Measurements from ENCODE around the gene SH3PXD2A.

- TF ChIP-seq POLR2A (IDR thresholded peaks at IDR 0.05): no peak
- TF ChIP-seq, protein P1, sequence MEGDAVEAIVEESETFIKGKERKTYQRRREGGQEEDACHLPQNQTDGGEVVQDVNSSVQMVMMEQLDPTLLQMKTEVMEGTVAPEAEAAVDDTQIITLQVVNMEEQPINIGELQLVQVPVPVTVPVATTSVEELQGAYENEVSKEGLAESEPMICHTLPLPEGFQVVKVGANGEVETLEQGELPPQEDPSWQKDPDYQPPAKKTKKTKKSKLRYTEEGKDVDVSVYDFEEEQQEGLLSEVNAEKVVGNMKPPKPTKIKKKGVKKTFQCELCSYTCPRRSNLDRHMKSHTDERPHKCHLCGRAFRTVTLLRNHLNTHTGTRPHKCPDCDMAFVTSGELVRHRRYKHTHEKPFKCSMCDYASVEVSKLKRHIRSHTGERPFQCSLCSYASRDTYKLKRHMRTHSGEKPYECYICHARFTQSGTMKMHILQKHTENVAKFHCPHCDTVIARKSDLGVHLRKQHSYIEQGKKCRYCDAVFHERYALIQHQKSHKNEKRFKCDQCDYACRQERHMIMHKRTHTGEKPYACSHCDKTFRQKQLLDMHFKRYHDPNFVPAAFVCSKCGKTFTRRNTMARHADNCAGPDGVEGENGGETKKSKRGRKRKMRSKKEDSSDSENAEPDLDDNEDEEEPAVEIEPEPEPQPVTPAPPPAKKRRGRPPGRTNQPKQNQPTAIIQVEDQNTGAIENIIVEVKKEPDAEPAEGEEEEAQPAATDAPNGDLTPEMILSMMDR (IDR thresholded peaks at IDR 0.05): no peak
These were observed 309.6 kb downstream of the SH3PXD2A start for GRCh38 chr10:103545771-103546281.
